Neural progenitor cell (in vitro differentiated cells): Measurements from ENCODE around the gene UCN. TPM values are rescaled to one million over a fixed set of nuclear protein-coding genes. Genes with fewer than 3 reads are reported as not detected.

Experiments used
- DNase-seq: peaks from one replicate; pipeline ENCODE4 v3.0.0-alpha.2; 2016; ENCODE audit warnings: low spot score
- H2AFZ ChIP-seq: fragments of 200-600 bp; sonication (generic); replicated peaks from 2 replicates; pipeline ENCODE4 v1.6.1; 2016; ENCODE audit warnings: antibody characterized with exemption
- H3F3A ChIP-seq: fragments of 200-600 bp; sonication (generic); 2 replicates; pipeline ENCODE4 v1.6.1; 2016; ENCODE audit warnings: antibody characterized with exemption, low read depth
- H3K27ac ChIP-seq: fragments of 200-600 bp; sonication (generic); 2 replicates; pipeline ENCODE4 v1.5.1; 2016; ENCODE audit warnings: mild to moderate bottlenecking
- H3K27me3 ChIP-seq: fragments of 200-600 bp; sonication (generic); 2 replicates; pipeline ENCODE4 v1.6.1; 2016; ENCODE audit warnings: mild to moderate bottlenecking, moderate library complexity
- H3K36me3 ChIP-seq: fragments of 200-600 bp; sonication (generic); 2 replicates; pipeline ENCODE4 v1.5.1; 2016
- H3K4me1 ChIP-seq: fragments of 200-600 bp; sonication (generic); 2 replicates; pipeline ENCODE4 v1.6.1; 2016; ENCODE audit warnings: mixed run types
- H3K4me2 ChIP-seq: fragments of 200-600 bp; sonication (generic); 2 replicates; pipeline ENCODE4 v1.6.1; 2016
- H3K4me3 ChIP-seq: fragments of 200-600 bp; sonication (generic); 2 replicates; pipeline ENCODE4 v1.5.1; 2016
- H3K79me2 ChIP-seq: fragments of 200-600 bp; sonication (generic); 2 replicates; pipeline ENCODE4 v1.6.1; 2016; ENCODE audit warnings: low read depth
- H3K9ac ChIP-seq: fragments of 200-600 bp; sonication (generic); 2 replicates; pipeline ENCODE4 v1.6.1; 2016
- H3K9me3 ChIP-seq: fragments of 200-600 bp; sonication (generic); 2 replicates; pipeline ENCODE4 v1.5.1; 2016; ENCODE audit warnings: low read depth
- H4K20me1 ChIP-seq: fragments of 200-600 bp; sonication (generic); 2 replicates; pipeline ENCODE4 v1.6.1; 2016; ENCODE audit warnings: low read depth
- H3K27ac Mint-ChIP-seq: 3 replicates; pipeline ENCODE4 v1.8.0; 2021; ENCODE audit warnings: mixed read lengths
- H3K27me3 Mint-ChIP-seq: 2 replicates; pipeline ENCODE4 v1.8.0; 2022; ENCODE audit warnings: low read depth, mild to moderate bottlenecking, inconsistent platforms, moderate library complexity, mixed read lengths; ENCODE audit not compliant: insufficient read depth
- H3K36me3 Mint-ChIP-seq: 3 replicates; pipeline ENCODE4 v1.8.0; 2021; ENCODE audit warnings: mixed read lengths
- H3K4me1 Mint-ChIP-seq: 3 replicates; pipeline ENCODE4 v1.8.0; 2021; ENCODE audit warnings: mixed read lengths
- H3K4me3 Mint-ChIP-seq: 3 replicates; pipeline ENCODE4 v1.8.0; 2021; ENCODE audit warnings: mild to moderate bottlenecking, moderate library complexity, mixed read lengths
- H3K9me3 Mint-ChIP-seq: 3 replicates; pipeline ENCODE4 v1.8.0; 2020; ENCODE audit warnings: mixed read lengths
- CTCF ChIP-seq: fragments of 200-600 bp; sonication (generic); IDR thresholded peaks from 2 replicates; pipeline ENCODE4 v1.5.1; 2017; ENCODE audit warnings: antibody characterized with exemption, mild to moderate bottlenecking
- EZH2 ChIP-seq: fragments of 200-600 bp; sonication (generic); IDR thresholded peaks from 2 replicates; pipeline ENCODE4 v1.6.1; 2017; ENCODE audit warnings: antibody characterized with exemption, mild to moderate bottlenecking, moderate library complexity
- EZH2phosphoT487 ChIP-seq: fragments of 200-600 bp; sonication (generic); IDR thresholded peaks from 2 replicates; pipeline ENCODE4 v1.6.1; 2017; ENCODE audit warnings: antibody characterized with exemption
- total RNA-seq: library from RNA; depleted of rRNA; stranded (reverse); fragments of >200 nt; gene quantifications from 2 replicates; pipeline ENCODE4 v1.2.3, GENCODE V29; 2015; ENCODE audit warnings: low replicate concordance

The UCN gene
- total RNA-seq, 1 donor from 2014 or later, result 0.56 TPM

- Mint-ChIP-seq H3K9me3 (no peaks in the 10 kb centered on the region), H3K27ac (no peak overlapping the region), H3K4me3 (no peak overlapping the region), H3K27me3 (peaks cover 2% of the 10 kb centered on the region), H3K36me3 (peaks cover 2% of the 10 kb centered on the region), H3K4me1 (no peaks in the 10 kb centered on the region)
- Histone ChIP-seq H4K20me1 (peaks cover 10% of the 10 kb centered on the region), H3F3A (no peaks in the 10 kb centered on the region), H3K79me2 (no peaks in the 10 kb centered on the region), H3K4me3 (no peak overlapping the region), H3K4me2 (no peak overlapping the region), H2AFZ (no peak overlapping the region), H3K4me1 (no peaks in the 10 kb centered on the region), H3K27ac (no peak overlapping the region), H3K9me3 (no peaks in the 10 kb centered on the region), H3K9ac (no peak overlapping the region), H3K27me3 (peaks cover under 1% of the 10 kb centered on the region), H3K36me3 (no peaks in the 10 kb centered on the region)
- no peak for DNase-seq
- TF ChIP-seq EZH2 (no peak), EZH2phosphoT487 (no peak), CTCF (no peak)
Measured at GRCh38 chr2:27313882-27314645, 5.8 kb upstream of the UCN start.

GRCh38 chr2:27312152-27312551, 3.9 kb upstream of the UCN start:
- Histone ChIP-seq H3K27me3 (peaks cover 20% of the 10 kb centered on the region), H2AFZ (no peak overlapping the region), H3F3A (peaks cover 12% of the 10 kb centered on the region), H3K9ac (no peak overlapping the region), H3K79me2 (no peaks in the 10 kb centered on the region), H3K9me3 (no peaks in the 10 kb centered on the region), H3K4me1 (peaks cover 8% of the 10 kb centered on the region), H3K27ac (no peak overlapping the region), H4K20me1 (peaks cover 29% of the 10 kb centered on the region), H3K4me2 (no peak overlapping the region), H3K4me3 (no peak overlapping the region), H3K36me3 (no peaks in the 10 kb centered on the region)
- Mint-ChIP-seq H3K27me3 (peaks cover 8% of the 10 kb centered on the region), H3K4me3 (no peak overlapping the region), H3K4me1 (no peaks in the 10 kb centered on the region), H3K27ac (no peak overlapping the region), H3K9me3 (no peaks in the 10 kb centered on the region), H3K36me3 (peaks cover 5% of the 10 kb centered on the region)
- no peak for DNase-seq
- TF ChIP-seq EZH2phosphoT487 (no peak), EZH2 (no peak), CTCF (no peak)

GRCh38 chr2:27309651-27310050, 1.4 kb upstream of the UCN start:
- no peak overlapping the region for H3K27ac Mint-ChIP-seq
- no peaks in the 10 kb centered on the region for H3K79me2 ChIP-seq
- H3K4me3 ChIP-seq, result no peak overlapping the region
- no peak overlapping the region for H3K27ac ChIP-seq
- no peak overlapping the region for H3K9ac ChIP-seq
- no peaks in the 10 kb centered on the region for H3K9me3 Mint-ChIP-seq
- H4K20me1 ChIP-seq, result peaks cover 40% of the 10 kb centered on the region
- no peak overlapping the region for H3K4me2 ChIP-seq
- H3K27me3 ChIP-seq, result peaks cover 45% of the 10 kb centered on the region
- no peak for TF ChIP-seq EZH2
- no peak for TF ChIP-seq CTCF
- no peak for TF ChIP-seq EZH2phosphoT487
- H2AFZ ChIP-seq, result no peak overlapping the region
- H3K4me3 Mint-ChIP-seq, result peak overlapping the region; percentile 9
- peaks cover 5% of the 10 kb centered on the region for H3K36me3 Mint-ChIP-seq
- DNase-seq, result no peak
- H3K9me3 ChIP-seq, result no peaks in the 10 kb centered on the region
- peaks cover 27% of the 10 kb centered on the region for H3K27me3 Mint-ChIP-seq
- peaks cover 12% of the 10 kb centered on the region for H3F3A ChIP-seq
- peaks cover 12% of the 10 kb centered on the region for H3K4me1 ChIP-seq
- H3K4me1 Mint-ChIP-seq, result no peaks in the 10 kb centered on the region
- H3K36me3 ChIP-seq, result no peaks in the 10 kb centered on the region
